DMS 273 (cell line): Measurements from ENCODE around the gene RAMP1.
"Not testable (repeated sequence)": the region's sequence is repeated elsewhere in the genome, so short reads cannot be mapped to it uniquely, and the experiment has no call there.

Experiments
- DNase-seq: peaks from one replicate; lab custom pipeline; 2025; ENCODE audit not compliant: unreplicated experiment; lab: John Stamatoyannopoulos, UW

The RAMP1 gene

DNA sequence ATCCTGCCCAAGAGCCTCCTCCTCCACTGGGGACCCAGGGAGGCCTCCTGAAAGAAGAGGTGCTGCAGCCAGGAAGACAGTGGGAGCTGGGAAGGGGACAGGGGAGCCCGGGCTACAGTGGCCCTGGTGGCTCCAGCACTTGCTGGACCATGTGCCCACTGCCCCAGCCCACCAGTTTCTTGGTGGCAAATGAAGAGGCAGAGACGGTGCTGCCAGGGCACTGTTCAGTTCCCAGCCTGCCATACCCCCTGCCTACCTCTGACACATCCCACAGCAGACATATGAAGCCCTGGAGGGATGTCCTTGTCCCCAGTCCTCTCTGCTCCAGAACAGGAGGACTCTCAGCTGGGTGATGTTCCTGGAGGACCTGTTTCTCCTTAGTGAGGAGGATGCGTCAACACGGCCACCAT lies 3.7 kb downstream of the RAMP1 start:
- no peak for DNase-seq

DNA sequence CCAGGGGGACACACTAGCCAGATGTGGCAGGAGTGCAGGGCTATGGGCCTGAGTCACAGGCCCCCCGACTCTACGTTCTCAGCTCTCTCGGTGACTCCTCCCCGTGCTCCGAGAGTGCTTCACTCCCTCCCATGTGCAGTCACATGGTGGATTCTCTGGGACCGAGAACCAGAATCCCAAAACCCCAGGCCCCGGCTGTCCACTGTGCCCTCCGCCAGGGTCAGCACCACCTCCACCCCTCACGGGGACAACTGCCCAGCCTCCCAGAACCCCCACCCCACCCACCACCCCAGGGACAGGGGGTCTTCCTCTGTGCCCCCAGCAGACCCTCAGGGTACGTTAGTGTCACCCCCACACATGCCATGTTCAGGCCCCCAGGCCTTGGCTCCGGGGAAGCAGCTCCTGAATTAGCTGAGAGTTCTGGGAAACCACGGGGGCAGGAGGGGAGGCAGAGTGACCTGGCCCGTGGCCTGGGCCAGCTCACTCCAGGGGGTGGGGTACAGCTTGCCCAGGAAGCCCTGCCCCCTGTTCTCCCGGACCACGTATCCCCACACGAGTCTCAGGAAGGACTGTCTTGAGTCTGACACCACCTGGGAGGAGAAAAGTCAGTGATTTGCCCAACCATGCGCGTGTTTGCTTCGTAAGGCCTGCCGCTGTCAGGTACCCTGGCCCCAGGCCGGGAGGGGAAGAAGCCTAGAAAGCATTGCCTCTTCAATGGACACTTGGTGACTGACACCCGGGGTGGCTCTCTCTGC lies 4.4 kb downstream of the RAMP1 start:
- DNase-seq = no peak

DNA sequence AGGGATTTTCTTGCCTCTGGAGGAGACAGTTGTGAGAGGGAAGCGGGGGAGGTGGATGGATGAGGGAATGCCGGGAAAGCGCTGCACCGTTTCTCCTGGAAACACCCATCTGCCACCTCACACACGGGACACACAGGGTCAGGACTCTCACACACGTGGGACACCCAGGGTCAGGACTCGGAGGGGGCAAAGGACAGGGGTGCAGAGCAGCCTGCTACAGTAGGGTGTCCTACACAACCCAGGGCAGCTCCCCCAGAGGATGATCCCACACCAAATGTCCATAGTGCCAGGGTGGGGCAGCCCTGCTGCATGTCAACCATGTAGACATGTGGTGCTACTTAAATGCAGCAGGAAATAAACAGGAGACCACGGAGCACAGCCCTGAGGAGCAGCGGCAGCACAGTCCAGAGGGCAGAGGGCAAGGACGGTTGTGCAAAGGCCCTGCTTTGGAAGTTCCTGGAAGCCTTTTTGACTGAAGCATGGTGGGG lies 5.1 kb downstream of the RAMP1 start:
- no peak for DNase-seq

GRCh38 chr2:237864940-237865622 lies 5.7 kb downstream of the RAMP1 start:
- no peak for DNase-seq

GRCh38 chr2:237865623-237866041 lies 6.2 kb downstream of the RAMP1 start:
- peak; percentile 50 for DNase-seq

DNA sequence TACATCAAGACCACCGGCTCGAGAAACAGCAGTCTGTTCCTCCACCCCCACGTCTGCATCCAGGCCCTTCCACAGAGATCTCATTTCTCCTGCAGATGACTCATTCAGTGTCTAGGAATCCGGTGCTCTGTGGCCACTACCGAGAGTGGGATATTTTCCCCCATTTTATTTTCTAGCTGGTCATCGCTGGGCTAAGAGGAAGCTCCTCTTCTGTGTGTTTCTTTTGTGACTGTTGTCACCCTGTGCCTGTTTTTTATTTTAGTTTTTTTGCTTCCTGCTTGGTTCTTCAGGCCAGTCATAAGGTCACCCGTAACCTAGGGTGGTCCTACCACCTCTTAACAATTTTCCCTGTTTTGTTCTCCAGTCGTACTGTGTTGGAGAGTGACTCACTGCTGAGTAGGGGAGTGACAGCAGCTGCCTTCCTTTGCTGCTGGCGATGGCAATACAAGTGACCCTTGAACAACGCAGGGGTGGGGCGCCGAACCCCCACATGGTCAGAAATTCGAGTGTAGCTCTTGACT lies 6.7 kb downstream of the RAMP1 start:
- no peak for DNase-seq

DNA sequence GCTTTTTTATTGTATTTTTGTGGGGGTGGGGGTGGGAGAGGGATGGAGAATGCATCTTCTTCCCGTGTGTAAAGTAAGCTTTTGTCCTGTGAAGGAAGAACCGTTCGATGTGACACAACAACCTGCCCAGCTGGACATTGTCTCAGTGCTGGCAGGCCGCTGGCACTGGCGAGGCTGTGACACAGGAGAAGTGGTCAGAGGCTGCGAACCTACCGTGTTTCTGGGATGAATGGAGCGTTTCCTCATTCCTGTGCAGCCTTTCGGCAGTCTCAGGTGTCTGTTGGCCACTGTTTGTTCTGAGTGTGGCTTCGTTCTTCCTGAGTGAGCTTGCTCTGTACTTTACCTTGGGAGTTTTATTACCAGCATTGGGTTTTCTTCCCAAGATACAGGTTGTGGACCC lies 8.0 kb downstream of the RAMP1 start:
- DNase-seq = no peak

DNA sequence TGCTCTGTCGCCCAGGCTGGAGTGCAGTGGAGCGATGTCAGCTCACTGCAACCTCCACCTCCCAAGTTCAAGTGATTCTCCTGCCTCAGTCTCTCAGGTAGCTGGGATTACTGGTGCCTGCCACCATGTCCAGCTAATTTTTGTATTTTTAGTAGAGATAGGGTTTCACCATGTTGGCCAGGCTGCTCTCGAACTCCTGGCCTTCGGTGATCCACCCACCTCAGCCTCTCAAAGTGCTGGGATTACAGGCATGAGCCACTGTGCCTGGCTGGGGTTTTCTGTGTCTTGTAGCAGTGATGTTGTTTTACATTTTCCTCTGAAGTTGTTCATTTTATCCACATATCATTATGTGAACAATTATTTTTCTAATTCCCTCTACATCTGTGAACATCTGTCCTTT lies 8.7 kb downstream of the RAMP1 start:
- not testable (repeated sequence) for DNase-seq

- DNase-seq = no peak
These were observed 9.4 kb downstream of the RAMP1 start for GRCh38 chr2:237868631-237869342.

DNA sequence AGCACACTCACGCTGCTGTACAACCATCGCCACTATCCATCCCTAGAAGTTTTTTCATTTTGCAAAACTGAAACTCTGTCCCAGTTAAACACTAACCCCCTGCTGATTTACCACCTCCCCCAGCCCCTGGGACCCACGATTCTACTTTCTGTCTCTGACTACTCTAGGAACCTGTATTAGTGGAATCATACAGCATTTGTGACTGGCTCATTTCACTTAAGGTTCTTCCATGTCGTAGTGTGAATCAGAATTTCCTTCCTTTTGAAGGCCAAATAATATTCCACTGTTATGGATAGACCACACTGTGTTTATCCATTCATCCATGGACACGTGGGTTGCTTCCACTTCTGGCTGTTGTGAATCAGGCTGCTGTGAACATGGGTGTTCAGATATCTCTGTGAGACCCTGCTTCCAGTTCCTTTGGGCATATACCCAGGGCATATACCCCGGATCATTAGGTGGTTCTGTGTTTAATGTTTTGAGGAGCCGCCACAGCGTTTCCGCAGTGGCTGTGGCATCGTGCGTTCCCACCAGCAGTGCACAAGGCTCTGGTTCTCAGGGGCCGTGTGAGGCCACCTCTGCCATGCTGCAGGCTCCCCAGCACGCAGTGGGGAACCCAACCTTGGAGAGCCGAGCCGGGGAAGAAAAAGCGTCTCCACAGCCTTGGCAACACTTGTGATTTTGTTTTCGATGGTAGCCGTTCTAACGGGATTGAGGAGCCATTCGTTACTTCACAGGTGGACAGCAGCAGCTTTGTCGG lies 10.1 kb downstream of the RAMP1 start:
- DNase-seq = no peak

- DNase-seq = no peak
These were observed 10.7 kb downstream of the RAMP1 start for GRCh38 chr2:237870126-237870525.

DNA sequence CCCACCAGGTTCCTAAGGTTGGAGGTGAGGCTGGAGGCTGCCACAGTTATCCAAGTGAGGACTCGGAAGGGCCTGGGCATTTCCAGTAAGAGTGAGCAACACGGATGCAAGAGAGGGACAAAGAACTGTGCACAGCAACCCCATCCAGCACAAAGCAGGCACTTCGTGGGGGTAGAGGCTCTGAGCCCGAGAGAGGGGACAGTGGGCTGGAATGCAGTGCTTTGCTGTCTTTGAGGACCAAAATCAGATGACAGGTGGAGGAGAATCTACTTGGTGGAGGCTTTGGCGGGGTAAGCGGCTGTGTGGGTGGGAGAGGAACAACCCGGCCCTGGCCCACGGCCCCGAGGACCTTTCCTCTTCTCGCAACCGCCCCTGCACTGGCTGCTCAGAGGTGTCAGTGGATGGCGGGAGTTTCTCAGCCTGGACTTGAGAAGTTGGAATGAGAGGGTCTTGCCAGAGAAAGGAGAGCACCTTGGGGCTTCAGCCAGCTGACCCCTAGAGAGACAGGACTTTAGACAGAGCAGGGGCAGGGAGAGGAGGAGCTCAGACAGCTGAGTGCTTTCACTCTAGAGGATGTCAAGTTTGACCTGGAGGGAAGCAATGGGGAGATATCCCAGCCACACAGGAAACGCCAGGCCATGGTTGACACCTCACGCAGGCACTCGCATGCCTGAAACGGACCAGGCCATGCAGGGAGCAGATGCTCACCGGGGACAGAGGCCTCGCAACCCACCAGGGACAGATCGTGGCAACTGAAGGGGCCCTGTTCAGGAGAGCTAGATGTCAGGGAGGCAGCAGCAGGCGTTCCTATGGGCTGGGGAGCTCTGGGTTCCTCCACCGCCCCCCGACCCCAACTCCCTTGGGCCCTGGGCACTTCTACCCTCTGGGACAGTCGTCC lies 11.6 kb downstream of the RAMP1 start:
- DNase-seq = no peak

GRCh38 chr2:237872178-237872887 lies 12.9 kb downstream of the RAMP1 start:
- no peak for DNase-seq

DNA sequence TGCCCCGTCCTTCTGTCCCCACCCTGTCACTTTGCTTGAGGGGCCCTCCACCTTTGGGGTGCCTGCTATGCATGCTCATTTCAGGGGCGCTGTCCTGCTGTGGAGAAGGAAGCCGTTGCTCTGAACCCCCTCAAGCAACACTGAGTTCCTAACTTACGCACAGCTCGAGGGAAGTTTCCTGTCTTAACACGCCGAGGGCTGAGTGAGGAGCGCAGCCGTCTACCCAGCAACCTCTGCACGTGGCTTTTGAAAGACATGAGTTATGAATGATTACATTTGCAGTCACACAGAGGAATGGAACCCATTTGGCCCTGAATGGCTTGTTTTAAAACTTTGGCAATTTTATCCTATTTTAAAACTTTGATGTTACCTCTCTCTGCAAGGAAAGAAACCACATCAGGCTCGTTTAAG lies 14.0 kb downstream of the RAMP1 start:
- no peak for DNase-seq

- no peak for DNase-seq
These were observed 14.6 kb downstream of the RAMP1 start for GRCh38 chr2:237873897-237874551.

- DNase-seq = no peak
These were observed 15.2 kb downstream of the RAMP1 start for GRCh38 chr2:237874585-237875161.

- no peak for DNase-seq
These were observed 16.0 kb downstream of the RAMP1 start for GRCh38 chr2:237875256-237876060.
